Endothelial cell of coronary artery (primary cell): ENCODE data around the gene VN1R2. TPM values are rescaled to one million over a fixed set of nuclear protein-coding genes. Genes with fewer than 3 reads are reported as not detected.

Experiments
- total RNA-seq: library from RNA; depleted of rRNA; stranded (reverse); fragments of >200 nt; gene quantifications from 2 replicates; pipeline ENCODE4 v1.2.3, GENCODE V29; 2014

VN1R2 gene, protein sequence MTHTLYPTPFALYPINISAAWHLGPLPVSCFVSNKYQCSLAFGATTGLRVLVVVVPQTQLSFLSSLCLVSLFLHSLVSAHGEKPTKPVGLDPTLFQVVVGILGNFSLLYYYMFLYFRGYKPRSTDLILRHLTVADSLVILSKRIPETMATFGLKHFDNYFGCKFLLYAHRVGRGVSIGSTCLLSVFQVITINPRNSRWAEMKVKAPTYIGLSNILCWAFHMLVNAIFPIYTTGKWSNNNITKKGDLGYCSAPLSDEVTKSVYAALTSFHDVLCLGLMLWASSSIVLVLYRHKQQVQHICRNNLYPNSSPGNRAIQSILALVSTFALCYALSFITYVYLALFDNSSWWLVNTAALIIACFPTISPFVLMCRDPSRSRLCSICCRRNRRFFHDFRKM
- total RNA-seq, result not detected in 2 replicates

GRCh38 chr19:53257715-53258342 is at the start of gene VN1R2:
Gene VN1R2, plus strand, starts transcription at chr19:53258292. Its CDS starts 84 bp downstream, at chr19:53258376.

GRCh38 chr19:53254411-53255341 is 3.4 kb upstream of the VN1R2 start, which contains the start of gene ZNF677:
Gene ZNF677, minus strand, starts transcription at chr19:53254873. Its CDS starts 3,323 bp downstream, at chr19:53251550.

GRCh38 chr19:53267623-53268022 is 9.5 kb downstream of the VN1R2 start, which contains the start of gene VN1R4:
Gene VN1R4, minus strand, starts transcription at chr19:53267723. Its CDS starts 58 bp downstream, at chr19:53267665.

Other genes starting within 250 kb of the VN1R2 start
- gene ERVV-1, start 244.4 kb upstream of the VN1R2 start, total RNA-seq, result not detected in 2 replicates
- not detected in 2 replicates for gene ERVV-2, start 213.6 kb upstream of the VN1R2 start, total RNA-seq
- gene ZNF160, start 154.9 kb upstream of the VN1R2 start, total RNA-seq, result 14.1 and 36.2 TPM in 2 replicates
- gene ZNF415, start 125.4 kb upstream of the VN1R2 start, total RNA-seq, result 0.09 and 3.9 TPM in 2 replicates
- gene ZNF347, start 99.2 kb upstream of the VN1R2 start, total RNA-seq, result 4.1 and 7.2 TPM in 2 replicates
- 1.4 and 2.1 TPM in 2 replicates for gene ZNF665, start 64.9 kb upstream of the VN1R2 start, total RNA-seq
- 9.6 and 16.9 TPM in 2 replicates for gene ZNF677, start 3.4 kb upstream of the VN1R2 start, total RNA-seq
- not detected in 2 replicates for gene VN1R4, start 9.4 kb downstream of the VN1R2 start, total RNA-seq
- 7.6 and 8.1 TPM in 2 replicates for gene ZNF845, start 75.5 kb downstream of the VN1R2 start, total RNA-seq
- 5.3 and 6.3 TPM in 2 replicates for gene ZNF525, start 107.4 kb downstream of the VN1R2 start, total RNA-seq
- 10.5 and 11.9 TPM in 2 replicates for gene ZNF765, start 136.9 kb downstream of the VN1R2 start, total RNA-seq
- 6.9 and 9.1 TPM in 2 replicates for gene ZNF761, start 173.7 kb downstream of the VN1R2 start, total RNA-seq
- gene ZNF813, start 209.4 kb downstream of the VN1R2 start, total RNA-seq, result 3.4 and 4.0 TPM in 2 replicates